ENCODE data around the gene SUPT16H. TPM values are rescaled to one million over a fixed set of nuclear protein-coding genes. Genes with fewer than 3 reads are reported as not detected.

Gene SUPT16H
- total and polyA plus RNA-seq, 12 donors, result 24.8 to 36.1 (median 30.2) TPM

DNA sequence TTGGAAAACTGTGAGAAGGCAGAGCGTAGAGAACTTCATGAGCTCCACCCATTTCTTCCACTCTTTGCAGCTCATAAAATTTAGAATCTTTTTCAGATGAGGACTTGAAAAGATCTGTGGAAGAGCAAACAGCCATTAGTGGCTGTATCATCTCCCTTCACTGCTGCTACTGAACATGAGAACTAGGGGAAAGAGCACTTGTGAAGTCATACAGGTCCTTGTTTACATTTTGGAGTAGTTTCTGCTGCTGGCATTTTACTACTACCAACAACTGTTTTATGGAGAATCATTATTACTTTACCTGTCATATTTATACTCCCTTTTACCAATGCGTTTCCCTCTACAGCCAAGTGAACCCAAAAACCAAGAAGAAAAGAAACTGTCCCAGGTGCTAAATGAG, 62.9 kb downstream of the SUPT16H start:
- H3K36me3 ChIP-seq, result no peaks in the 10 kb centered on the region
- WGBS, 2 donors, result 90 to 96% methylated on average over 2 of the region's 2 CpGs
- no peak overlapping the region for H3K27ac ChIP-seq
- DNase-seq, result no peak
- H3K9me3 ChIP-seq, result no peaks in the 10 kb centered on the region
- intact Hi-C loops (cut with DNase I), result no loop called here
- no peak for ATAC-seq
- no peak overlapping the region for H3K4me3 ChIP-seq
- H3K4me1 ChIP-seq, result peaks cover 0 to 25% (median 0%) of the 10 kb centered on the region in 9 donors
- no peaks in the 10 kb centered on the region for H3K27me3 ChIP-seq
- TF ChIP-seq, protein P1, sequence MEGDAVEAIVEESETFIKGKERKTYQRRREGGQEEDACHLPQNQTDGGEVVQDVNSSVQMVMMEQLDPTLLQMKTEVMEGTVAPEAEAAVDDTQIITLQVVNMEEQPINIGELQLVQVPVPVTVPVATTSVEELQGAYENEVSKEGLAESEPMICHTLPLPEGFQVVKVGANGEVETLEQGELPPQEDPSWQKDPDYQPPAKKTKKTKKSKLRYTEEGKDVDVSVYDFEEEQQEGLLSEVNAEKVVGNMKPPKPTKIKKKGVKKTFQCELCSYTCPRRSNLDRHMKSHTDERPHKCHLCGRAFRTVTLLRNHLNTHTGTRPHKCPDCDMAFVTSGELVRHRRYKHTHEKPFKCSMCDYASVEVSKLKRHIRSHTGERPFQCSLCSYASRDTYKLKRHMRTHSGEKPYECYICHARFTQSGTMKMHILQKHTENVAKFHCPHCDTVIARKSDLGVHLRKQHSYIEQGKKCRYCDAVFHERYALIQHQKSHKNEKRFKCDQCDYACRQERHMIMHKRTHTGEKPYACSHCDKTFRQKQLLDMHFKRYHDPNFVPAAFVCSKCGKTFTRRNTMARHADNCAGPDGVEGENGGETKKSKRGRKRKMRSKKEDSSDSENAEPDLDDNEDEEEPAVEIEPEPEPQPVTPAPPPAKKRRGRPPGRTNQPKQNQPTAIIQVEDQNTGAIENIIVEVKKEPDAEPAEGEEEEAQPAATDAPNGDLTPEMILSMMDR (IDR thresholded peaks at IDR 0.05), result no peak

DNA sequence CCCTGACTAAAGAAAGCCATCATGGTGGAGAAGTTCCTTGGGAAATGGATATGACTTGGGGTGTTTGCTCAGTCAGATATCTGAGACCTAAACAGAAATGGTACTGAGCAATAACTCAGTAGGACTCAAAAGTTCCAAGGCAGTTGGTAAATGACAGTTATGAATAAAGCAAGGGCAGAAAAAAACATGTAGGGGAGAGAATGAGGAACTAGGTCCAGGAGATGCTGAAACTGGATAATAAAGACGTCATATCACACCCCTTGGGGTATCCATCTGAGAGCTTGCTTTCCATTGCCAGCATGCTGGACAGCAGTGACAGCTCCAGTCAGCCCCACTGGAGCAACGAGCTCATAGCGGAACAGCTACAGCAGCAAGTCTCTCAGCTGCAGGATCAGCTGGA, 66.4 kb downstream of the SUPT16H start:
- H3K36me3 ChIP-seq, result no peaks in the 10 kb centered on the region
- H3K27ac ChIP-seq, result no peak overlapping the region
- TF ChIP-seq, protein P1 (IDR thresholded peaks at IDR 0.05), result no peak
- WGBS, 2 donors, result 42 to 65% methylated on average over 3 of the region's 3 CpGs
- H3K4me1 ChIP-seq, result peaks cover 0 to 30% (median 0%) of the 10 kb centered on the region in 9 donors
- H3K4me3 ChIP-seq, result no peak overlapping the region
- ATAC-seq (no peak), DNase-seq (no peak)
- intact Hi-C loops (cut with DNase I), result no loop called here
- H3K9me3 ChIP-seq, result no peaks in the 10 kb centered on the region
- H3K27me3 ChIP-seq, result peaks cover 0 to 5% (median 0%) of the 10 kb centered on the region in 7 donors

DNA sequence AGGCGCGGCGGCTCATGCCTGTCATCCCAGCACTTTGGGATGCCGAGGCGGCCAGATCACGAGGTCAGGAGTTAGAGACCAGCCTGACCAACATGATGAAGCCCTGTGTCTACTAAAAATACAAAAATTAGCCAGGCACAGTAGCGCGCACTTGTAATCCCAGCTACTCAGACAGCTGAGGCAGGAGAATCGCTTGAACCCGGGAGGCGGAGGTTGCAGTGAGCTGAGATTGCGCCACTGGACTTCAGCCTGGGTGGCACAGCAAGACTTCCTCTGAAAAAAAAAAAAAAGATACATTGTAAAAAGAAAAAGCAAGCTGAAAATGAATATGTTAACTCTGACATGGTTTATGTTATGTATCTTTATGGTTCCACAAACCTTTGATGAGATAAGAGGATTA, 70.3 kb downstream of the SUPT16H start:
- Histone ChIP-seq H3K36me3 (no peaks in the 10 kb centered on the region), H3K4me1 (peaks cover 0 to 23% (median 0%) of the 10 kb centered on the region in 9 donors), H3K27me3 (peaks cover 0 to 5% (median 0%) of the 10 kb centered on the region in 7 donors), H3K27ac (no peak overlapping the region), H3K9me3 (no peaks in the 10 kb centered on the region), H3K4me3 (no peak overlapping the region)
- intact Hi-C loops (cut with DNase I), result no loop called here
- no peak for ATAC-seq
- TF ChIP-seq, protein P1 (IDR thresholded peaks at IDR 0.05), result no peak
- WGBS, 2 donors, result 87 to 92% methylated on average over 12 of the region's 12 CpGs
- DNase-seq, result no peak

DNA sequence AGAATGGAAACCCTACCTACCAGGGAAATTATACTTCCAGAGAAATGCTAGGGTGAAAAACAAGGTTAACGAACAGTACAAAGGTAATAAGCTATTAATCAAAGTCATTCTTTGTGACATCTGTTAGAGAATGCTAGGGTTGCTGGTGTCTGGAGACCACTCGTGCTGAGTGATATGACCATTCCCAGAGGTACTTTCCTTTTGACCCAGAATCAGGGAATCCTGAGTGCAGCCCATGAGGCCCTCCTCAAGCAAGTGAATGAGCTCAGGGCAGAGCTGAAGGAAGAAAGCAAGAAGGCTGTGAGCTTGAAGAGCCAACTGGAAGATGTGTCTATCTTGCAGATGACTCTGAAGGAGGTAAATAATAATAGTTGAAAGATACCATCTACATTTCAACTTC, 72.2 kb downstream of the SUPT16H start:
- intact Hi-C loops (cut with DNase I), result no loop called here
- H3K4me1 ChIP-seq, result peaks cover 0 to 17% (median 0%) of the 10 kb centered on the region in 9 donors
- H3K27me3 ChIP-seq, result peaks cover 0 to 5% (median 0%) of the 10 kb centered on the region in 7 donors
- TF ChIP-seq, protein P1 (IDR thresholded peaks at IDR 0.05), result no peak
- 60 to 82% methylated on average over 2 of the region's 2 CpGs for WGBS, 2 donors
- no peak for DNase-seq
- H3K36me3 ChIP-seq, result no peaks in the 10 kb centered on the region
- H3K9me3 ChIP-seq, result no peaks in the 10 kb centered on the region
- no peak for ATAC-seq
- H3K4me3 ChIP-seq, result no peak overlapping the region
- H3K27ac ChIP-seq, result no peak overlapping the region

Data from heart right ventricle (tissue), 16 donors.